Jurkat, Clone E6-1 (cell line): ENCODE measurements around the gene CPNE7.

Experiments used
- DNase-seq: peaks from one replicate; pipeline ENCODE4 v3.0.0-alpha.2; 2011; ENCODE audit warnings: low read depth, low spot score
- H3K4me3 ChIP-seq: 2 replicates; pipeline ENCODE4 v1.5.1; 2011; ENCODE audit warnings: mild to moderate bottlenecking, low read length, control low read depth, moderate library complexity

Gene CPNE7

DNA sequence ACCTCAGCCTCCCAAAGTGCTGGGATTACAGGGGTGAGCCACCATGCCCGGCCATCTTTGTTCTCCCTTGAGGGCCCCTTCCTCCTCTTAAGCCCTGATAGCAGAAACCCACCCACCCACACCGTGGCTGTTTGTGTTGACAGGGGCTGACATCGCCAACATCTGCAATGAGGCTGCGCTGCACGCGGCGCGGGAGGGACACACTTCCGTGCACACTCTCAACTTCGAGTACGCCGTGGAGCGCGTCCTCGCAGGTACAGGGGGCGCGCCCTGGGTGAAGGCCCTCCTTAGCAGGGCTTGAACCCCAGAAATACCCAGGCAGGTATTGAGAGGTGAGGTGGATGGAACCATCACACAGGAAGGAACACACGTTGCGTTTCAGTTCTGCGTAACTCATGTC, 27.7 kb upstream of the CPNE7 start:
- no peak overlapping the region for H3K4me3 ChIP-seq
- no peak for DNase-seq

DNA sequence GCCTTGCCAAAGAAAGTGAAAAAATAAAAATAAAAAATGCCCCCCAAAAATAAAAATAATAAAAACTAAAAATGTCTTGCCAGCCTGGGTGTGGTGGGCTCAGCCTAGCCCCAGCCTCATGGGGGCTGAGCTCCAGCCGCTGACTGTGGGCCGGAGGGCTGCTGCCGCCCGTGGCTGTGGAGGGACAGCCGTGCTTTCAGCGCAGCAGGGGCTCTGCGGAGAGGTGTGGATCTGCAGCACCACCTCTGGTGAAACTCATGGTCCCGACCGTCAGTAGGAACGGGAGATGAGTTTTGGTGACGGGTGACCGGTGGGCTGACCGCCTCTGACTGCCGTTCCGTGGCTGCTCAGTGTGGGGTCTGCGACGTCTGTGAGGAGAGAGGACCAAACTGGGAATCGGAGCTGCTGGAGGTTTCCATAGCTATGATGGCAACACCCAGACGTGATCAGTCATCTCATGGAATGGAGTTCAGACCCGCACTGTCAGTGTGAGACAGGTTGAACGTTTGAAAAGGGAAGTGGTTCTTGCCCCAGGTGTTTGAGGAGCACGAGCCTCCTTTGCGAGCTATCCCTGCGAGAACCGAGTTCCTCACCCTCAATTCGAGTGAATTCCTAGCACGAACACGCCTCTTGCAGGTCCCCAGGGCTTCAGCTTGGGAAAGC, 27.1 kb upstream of the CPNE7 start:
- DNase-seq = no peak
- no peak overlapping the region for H3K4me3 ChIP-seq

DNA sequence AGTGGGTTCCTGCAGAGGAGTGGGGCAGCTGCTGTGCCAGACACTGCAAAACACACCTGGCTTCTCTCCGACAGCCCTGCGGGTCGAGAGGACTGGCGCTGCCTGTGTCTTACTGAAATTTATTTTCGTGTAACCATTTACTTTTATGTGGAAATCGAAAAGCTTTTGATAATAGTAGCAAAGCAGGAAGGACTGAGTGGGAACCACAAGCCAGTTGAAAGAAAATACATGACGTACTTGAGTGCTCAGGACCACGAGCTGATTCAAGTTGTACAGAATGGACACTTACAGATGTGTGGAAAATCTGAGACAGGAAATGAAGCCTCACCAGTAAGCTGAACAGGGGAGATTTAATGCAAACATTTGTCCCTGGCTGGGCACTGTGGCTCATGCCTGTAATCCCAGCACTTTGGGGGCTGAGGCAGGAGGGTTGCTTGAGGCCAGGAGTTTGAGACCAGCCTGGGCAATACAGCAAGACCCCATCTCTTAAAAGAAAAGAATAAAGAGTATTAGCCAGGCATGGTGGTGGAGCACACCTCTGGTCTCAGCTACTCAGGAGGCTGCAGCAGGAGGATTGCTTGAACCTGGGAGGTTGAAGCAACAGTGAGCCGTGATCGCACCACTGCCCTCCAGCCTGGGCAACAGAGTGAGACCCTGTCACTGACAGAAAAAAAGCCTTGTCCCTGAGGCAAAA, 26.4 kb upstream of the CPNE7 start:
- peak; percentile 85 for DNase-seq

DNA sequence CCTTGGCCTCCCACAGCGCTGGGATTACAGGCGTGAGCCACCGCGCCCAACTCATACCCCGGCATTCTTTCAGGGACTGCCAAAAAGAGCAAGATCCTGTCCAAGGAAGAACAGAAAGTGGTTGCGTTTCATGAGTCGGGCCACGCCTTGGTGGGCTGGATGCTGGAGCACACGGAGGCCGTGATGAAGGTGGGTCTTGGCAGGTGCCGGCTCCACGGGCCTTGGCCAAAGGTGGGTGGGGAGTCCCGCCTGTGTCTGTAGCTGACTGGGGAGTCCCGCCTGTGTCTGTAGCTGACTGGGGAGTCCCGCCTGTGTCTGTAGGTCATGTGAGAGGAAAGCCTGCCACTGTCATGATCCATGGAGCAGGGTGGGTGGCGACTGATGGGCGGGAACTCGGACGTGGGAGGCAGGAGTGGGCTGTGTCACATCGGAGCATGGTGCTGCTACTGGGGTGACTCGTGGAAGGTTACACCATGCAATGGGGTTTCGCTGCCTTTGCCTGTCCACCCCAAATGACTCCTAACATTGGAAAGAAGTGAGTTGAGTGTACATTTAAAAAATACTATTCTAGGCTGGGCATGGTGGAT, 25.0 kb upstream of the CPNE7 start:
- DNase-seq = no peak
- H3K4me3 ChIP-seq = no peak overlapping the region

More for the DNA sequence above, 26.4 kb upstream of the CPNE7 start:
- no peak overlapping the region for H3K4me3 ChIP-seq

DNA sequence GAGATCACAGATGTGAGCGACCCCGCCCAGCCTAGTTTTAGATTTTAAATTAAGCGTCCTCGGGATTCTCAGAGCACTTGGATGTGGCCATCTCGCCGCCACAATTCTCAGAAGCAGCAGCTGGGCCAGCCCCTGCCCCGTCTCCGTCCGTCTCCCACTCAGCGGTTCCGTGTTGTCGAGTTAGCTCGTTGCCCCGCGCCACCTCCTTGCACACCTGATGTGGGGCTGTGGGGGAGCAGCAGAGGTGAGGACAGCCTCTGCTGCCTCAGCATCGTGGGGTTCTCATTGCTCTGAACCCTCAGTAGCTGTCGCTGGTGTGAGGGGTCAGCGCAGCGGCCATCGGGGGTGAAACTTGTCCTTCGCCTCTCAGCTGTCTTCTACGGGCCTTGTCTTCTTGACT, 23.2 kb upstream of the CPNE7 start:
- no peak overlapping the region for H3K4me3 ChIP-seq
- no peak for DNase-seq

DNA sequence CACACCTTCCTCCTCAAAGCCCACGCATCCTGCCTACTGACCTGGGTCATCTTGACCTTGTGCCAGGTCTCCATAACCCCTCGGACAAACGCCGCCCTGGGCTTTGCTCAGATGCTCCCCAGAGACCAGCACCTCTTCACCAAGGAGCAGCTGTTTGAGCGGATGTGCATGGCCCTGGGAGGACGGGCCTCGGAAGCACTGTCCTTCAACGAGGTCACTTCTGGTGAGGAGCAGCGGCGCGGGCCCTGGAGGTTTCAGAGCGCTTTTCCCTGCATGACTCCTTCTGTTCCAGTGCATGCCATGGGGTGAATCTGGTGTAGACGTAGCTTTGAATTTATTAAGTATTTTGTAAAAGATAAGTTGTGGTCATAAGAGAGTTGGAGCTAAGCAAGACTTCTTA, 22.6 kb upstream of the CPNE7 start:
- no peak overlapping the region for H3K4me3 ChIP-seq
- no peak for DNase-seq

DNA sequence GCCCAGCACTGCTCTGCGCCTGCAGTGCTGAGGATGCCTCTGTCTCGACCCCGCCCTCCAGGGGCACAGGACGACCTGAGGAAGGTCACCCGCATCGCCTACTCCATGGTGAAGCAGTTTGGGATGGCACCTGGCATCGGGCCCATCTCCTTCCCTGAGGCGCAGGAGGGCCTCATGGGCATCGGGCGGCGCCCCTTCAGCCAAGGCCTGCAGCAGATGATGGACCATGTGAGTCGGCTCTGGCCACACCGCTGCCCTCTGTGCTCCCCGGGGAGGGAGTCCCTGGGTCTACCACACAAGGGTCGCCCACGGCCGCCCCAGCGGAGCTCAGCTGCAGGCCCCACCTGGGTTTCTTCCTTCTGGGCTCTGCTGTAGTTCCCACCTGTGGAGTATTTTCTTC, 21.8 kb upstream of the CPNE7 start:
- no peak overlapping the region for H3K4me3 ChIP-seq
- DNase-seq = no peak

DNA sequence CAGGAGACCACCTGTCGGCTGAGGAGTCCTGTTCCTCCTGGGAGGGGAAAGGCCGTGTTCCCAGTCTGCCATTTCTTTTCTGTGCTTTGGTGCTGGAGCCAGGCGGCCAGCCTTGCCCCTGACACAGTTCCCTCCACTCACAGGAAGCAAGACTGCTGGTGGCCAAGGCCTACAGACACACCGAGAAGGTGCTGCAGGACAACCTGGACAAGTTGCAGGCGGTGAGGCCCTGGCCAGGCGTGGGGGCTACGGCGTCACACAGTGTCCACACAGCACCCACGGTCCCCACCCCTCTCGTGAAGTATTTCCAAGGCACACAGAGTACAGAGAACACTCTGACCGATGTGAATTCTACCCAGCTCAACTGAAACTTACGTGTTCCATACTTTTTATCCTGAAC, 21.2 kb upstream of the CPNE7 start:
- DNase-seq = no peak
- no peak overlapping the region for H3K4me3 ChIP-seq

DNA sequence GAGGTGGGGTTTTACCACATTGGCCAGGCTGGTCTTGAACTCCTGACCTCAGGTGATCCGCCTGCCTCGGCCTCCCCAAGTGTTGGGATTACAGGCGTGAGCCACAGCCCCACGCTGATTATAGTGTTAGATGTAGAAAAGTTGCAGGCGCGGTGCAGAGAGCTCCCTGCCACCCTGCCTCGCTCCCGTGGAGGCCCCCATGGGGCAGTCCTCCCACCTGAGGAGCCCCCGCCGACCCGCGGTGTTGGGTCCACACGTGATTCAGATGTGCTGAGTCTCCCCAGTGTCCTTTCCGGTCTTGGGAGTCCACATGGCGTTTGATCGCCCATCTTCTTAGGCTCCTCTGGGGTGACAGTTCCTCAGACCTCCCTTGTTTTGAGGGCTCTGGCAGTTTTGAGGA, 20.3 kb upstream of the CPNE7 start:
- no peak overlapping the region for H3K4me3 ChIP-seq
- DNase-seq = no peak

DNA sequence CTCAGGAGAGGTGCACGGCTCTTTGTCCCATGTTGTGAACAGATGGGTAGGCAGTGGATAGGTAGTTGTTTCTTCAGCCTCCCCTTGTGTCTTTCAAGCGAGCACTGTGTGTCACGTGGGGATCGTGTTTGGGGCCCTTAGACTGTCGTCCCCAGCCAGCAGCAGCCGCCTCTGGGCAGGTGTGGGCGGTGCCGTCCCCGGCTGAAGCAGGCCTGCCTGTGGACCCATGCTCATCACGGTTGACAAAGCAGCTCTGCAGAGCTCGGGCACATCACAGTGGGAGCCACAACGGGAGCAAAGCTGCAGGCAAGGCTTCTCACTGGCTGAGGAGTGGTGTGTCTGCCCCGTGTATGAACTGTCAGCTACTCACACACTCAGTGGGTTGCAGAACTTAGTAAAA, 19.8 kb upstream of the CPNE7 start:
- no peak overlapping the region for H3K4me3 ChIP-seq
- no peak for DNase-seq

DNA sequence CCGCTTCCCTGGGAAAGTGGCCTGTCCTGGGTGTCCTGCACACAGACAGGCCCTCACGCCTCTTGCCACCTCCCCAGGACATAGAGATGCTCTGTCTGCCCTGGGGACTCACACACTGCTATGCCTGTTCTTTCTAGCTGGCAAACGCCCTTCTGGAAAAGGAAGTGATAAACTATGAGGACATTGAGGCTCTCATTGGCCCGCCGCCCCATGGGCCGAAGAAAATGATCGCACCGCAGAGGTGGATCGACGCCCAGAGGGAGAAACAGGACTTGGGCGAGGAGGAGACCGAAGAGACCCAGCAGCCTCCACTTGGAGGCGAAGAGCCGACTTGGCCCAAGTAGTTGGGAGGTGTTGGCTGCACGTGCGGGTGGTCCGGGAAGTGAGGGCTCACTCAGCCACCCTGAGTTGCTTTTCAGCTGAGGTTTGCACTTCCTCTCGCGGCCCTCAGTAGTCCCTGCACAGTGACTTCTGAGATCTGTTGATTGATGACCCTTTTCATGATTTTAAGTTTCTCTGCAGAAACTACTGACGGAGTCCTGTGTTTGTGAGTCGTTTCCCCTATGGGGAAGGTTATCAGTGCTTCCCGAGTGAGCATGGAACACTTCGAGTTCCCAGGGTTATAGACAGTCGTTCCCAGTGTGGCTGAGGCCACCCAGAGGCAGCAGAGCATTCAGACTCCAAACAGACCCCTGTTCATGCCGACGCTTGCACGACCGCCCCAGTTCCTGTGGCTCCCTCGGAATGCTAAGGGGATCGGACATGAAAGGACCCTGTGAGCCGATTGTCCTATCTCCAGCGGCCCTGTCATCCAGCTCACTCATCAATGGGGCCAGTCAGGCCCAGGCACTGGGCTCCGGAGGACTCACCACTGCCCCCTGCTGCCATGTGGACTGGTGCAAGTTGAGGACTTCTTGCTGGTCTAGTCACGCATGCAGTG, 18.5 kb upstream of the CPNE7 start:
- DNase-seq = peak; percentile 64
- H3K4me3 ChIP-seq = no peak overlapping the region

DNA sequence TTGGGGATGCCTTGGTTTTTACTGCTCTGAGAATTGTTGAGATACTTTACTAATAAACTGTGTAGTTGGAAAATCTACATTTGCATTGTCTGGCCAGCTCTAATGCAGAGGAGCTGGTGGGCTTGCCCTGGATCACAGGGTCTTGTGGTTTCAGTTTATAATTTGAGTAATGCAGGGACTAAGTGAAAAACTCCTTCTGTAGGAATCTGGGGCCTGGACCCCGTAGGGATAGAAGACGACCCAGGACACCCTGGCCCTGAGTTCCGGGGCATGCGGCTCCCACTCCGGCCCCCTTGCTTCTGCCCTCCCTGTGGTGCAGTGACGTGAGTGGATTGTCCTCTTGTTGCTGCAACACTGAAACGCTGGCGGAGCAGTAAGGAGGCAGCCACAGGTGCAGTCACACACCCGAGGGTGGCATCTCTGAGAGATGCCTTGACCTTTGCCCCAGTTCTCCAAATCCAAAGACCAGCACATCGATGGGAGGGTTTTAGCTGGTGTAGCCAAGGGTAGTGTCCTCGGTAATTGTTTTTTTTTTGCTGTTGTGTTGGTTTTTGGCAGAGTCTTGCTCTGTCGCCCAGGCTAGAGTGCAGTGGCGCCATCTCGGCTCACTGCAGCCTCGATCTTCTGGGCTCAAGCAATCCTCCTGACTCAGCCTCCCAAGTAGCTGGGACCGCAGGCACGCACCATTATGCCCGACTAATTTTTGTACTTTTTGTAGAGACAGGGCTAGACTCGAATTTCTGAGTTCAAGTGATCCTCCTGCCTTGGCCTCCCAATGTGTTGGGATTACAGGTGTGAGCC, 17.7 kb upstream of the CPNE7 start:
- no peak for DNase-seq
- no peak overlapping the region for H3K4me3 ChIP-seq

DNA sequence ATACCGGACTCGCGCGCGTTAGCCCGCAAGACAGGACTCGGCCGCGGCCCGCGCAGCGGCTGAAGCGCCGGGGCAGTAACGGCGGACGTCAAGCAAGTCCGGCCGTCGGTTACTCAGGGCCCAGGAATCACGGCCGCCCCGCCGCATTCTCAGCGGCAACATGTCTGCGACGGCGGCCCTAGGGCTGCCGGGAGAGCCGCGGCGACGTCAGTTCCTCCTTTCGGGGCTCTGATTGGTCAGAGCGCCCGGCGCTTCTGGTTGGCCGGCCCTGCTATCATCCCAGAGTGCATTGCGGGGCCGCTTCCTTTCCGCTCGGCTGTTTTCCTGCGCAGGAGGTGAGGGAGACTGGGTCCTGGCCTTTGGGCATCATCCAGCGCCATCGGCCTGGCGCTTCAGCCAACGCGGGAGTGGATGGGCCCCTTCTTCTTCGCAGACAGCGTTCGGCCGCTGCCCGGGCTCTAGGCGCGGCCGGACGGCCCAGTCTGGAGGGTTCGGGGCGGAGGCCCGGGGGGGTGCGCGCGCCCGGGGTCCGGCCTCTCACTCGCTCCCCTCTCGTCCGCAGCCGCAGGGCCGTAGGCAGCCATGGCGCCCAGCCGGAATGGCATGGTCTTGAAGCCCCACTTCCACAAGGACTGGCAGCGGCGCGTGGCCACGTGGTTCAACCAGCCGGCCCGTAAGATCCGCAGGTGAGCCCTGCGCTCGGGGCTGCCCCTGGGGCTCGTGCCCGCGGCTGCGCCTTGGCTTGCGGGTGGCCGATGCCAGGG, 15.0 kb upstream of the CPNE7 start, which contains the start of gene RPL13:
TSS of gene RPL13 (plus strand) at position 305 of the 764 bp plus-strand sequence. CDS start at position 583, 278 bp downstream.
- H3K4me3 ChIP-seq = peak within 1 kb of the TSS; percentile 90
- peak; percentile 91 for DNase-seq

DNA sequence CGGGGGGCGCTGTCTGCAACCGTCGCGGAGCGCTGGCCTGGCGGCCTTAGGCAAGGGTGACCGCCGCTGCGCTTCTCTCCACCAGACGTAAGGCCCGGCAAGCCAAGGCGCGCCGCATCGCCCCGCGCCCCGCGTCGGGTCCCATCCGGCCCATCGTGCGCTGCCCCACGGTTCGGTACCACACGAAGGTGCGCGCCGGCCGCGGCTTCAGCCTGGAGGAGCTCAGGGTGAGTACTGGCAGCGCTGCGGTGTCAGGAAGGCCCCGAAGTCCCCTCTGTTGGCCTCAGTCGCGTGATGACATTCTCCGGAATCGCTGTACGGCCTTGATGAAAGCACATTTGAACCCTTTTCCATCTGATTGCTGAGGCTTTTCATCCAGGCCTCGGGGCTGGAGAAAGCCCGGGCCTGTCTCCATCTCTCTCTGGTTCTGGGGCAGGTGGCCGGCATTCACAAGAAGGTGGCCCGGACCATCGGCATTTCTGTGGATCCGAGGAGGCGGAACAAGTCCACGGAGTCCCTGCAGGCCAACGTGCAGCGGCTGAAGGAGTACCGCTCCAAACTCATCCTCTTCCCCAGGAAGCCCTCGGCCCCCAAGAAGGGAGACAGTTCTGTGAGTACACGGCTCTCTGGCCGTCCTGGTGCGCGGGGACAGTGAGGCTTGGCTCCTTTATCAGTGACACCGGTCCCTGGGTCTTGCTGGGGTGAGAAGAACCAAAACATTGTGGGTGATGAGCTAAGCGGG, 14.2 kb upstream of the CPNE7 start:
- DNase-seq = no peak
- H3K4me3 ChIP-seq = peak overlapping the region; percentile 90

DNA sequence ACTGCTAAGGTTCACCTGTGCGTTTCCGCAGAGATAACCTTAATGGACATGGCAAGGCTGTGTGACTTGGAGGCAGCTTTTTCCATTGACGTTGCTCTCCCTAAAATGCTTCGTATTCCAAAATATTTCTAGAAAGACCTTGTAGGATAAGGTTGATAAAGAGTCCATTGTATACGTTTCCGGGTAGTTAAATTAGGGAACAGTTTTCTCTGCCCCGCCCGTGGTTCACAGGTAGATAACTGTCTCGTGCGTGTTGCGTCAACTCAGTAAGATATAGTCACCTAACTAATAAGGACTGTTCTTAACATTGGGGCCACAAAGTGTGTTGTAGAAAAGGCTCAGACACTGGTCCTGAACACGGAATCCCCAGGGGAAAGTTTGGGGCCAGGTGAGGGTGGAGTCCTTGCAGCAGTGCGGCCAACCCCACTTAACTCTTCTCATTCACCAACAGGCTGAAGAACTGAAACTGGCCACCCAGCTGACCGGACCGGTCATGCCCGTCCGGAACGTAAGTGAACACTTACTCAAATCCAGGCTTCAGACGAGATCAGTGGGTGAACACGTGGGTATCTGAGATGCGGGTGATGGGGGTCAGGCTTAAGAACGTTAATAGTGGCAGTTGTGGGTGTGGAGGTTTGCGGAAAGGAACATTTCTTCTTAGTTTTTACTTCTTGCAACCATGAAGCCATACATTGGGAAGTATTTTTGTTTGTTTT, 13.5 kb upstream of the CPNE7 start:
- peak overlapping the region; percentile 90 for H3K4me3 ChIP-seq
- DNase-seq = no peak

DNA sequence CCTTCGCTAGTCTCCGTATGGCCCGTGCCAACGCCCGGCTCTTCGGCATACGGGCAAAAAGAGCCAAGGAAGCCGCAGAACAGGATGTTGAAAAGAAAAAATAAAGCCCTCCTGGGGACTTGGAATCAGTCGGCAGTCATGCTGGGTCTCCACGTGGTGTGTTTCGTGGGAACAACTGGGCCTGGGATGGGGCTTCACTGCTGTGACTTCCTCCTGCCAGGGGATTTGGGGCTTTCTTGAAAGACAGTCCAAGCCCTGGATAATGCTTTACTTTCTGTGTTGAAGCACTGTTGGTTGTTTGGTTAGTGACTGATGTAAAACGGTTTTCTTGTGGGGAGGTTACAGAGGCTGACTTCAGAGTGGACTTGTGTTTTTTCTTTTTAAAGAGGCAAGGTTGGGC, 12.6 kb upstream of the CPNE7 start:
- no peak overlapping the region for H3K4me3 ChIP-seq
- DNase-seq = no peak
